Stimulated activated CD4-positive, alpha-beta T cell treated with anti-CD3 and anti-CD28 coated beads, TNF-alpha, amount 100 ng/mL, for 48 hours (primary cell): ENCODE measurements around the gene ASTN2.
"Not testable (repeated sequence)": the region's sequence is repeated elsewhere in the genome, so short reads cannot be mapped to it uniquely, and the experiment has no call there.

Source experiments
- DNase-seq, 3 donors: peaks; one replicate each; pipeline ENCODE4 v3.0.0-alpha.2; 2020; ENCODE audit warnings: low read depth in 3 of 3

Gene ASTN2

GRCh38 chr9:116928289-116928688, 486.6 kb downstream of the ASTN2 start:
- no peak for DNase-seq

DNA sequence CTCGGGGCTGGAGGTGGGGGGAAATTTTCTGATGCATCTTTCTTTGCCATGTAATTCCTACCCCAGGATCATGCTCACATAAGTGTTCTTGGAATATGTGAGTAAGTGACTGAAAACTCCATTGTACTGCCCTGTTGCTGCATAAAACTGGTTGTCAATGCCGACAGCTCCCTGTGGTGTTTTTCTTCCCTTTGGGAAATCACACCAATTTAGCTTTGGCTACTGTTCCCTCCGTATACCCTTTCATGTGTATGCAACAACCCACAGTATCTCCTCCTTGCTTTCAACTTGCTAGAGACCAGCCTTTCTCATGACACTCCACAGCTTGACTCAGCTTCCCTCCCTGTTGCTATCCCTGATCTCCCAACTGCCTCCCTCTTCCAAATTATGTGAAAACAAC, 487.1 kb downstream of the ASTN2 start:
- no peak for DNase-seq

GRCh38 chr9:116925121-116925520, 489.7 kb downstream of the ASTN2 start:
- DNase-seq: no peak

DNA sequence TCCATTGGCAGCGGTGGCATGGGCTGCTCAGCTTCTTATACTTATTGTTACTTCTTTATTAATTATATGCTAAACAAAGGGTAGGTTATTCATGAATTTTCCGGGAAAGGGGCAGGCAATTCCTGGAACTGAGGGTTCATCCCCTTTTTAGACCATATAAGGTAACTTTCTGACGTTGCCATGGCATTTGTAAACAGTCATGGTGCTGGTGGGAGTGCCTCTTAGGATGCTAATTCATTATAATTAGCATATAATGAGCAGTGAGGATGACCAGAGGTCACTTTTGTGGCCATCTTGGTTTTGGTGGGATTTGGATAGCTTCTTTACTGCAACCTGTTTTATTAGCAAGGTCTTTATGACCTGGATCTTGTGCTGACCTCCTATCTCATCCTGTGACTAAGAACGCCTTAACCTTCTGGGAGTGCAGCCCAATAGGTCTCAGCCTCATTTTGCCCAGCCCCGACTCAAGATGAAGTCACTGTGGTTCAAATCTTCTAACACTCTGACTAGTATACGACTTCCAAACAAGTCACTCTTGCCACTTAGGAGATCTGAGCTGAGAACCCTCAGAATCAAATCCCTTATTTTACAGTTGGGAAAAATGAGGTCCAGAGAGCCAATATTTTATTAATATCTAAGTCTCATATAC, 490.3 kb downstream of the ASTN2 start:
- DNase-seq: no peak

DNA sequence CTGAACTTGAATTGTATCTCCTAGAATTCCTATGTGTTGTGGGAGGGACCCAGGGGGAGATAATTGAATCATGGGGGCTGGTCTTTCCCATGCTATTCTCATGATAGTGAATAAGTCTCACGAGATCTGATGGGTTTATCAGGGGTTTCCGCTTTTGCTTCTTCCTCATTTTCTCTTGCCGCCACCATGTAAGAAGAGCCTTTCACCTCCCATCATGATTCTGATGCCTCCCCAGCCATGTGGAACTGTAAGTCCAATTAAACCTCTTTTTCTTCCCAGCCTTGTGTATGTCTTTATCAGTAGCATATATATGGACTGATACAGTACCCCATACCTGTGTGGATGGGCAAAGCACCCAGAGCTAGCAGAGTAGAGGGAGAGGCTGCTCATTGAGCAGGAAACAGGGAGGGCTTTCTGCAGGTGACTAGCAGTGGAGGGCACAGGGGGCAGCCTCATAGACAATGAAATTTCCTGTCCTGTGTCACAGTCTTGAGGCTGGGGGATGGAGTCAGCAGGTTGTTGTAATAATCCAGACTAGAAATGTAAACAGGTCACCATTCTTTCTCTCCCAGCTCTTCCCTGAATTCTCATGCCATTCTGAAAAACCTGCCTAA, 496.9 kb downstream of the ASTN2 start:
- DNase-seq: not testable (repeated sequence)

- DNase-seq: no peak
Observed at GRCh38 chr9:116913536-116913935, 501.3 kb downstream of the ASTN2 start.

- DNase-seq: no peak
Observed at GRCh38 chr9:116910201-116910600, 504.7 kb downstream of the ASTN2 start.

- no peak for DNase-seq
Observed at GRCh38 chr9:116907989-116908388, 506.9 kb downstream of the ASTN2 start.

DNA sequence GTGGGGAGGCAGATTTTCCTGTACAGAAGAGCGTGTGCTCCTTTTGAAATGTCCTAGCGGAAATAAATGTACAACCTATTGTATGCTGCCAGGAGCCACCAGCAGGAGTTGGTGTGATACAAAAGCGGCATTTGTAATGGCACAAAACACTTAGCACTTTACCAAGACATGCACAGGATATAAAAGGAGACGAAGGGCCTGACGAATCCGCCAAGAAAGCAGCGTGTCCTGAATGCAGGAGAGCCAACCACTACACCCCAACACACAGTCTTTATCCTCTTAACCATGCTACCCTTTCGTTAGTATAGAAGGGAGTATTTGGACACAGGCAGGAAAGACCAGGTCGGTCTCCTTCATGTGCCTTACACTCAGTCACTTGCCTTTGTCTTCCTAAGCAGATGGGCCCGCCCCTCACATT, 509.7 kb downstream of the ASTN2 start:
- DNase-seq: no peak

GRCh38 chr9:116904165-116904564, 510.7 kb downstream of the ASTN2 start:
- no peak for DNase-seq

- DNase-seq: no peak
Observed at GRCh38 chr9:116901260-116901659, 513.6 kb downstream of the ASTN2 start.

GRCh38 chr9:116900543-116900942, 514.3 kb downstream of the ASTN2 start:
- DNase-seq: no peak

DNA sequence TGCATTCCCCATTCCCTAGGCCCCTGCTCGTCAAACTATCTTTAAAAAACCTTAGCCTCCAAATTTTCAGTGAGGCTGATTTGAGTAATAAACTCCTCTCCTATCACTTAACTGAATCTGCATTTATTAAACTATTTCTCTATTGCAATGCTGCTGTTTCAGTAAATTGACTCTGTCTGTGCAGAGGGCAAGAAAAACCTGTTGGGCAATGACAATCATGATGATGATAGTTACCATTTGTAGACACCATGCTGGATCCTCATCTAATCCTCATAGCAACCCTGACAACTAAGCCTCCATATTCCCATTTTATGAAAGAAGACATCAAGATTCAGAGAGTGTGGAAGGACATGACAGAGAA, 514.9 kb downstream of the ASTN2 start:
- no peak for DNase-seq

- no peak for DNase-seq
Observed at GRCh38 chr9:116899337-116900006, 515.4 kb downstream of the ASTN2 start.

DNA sequence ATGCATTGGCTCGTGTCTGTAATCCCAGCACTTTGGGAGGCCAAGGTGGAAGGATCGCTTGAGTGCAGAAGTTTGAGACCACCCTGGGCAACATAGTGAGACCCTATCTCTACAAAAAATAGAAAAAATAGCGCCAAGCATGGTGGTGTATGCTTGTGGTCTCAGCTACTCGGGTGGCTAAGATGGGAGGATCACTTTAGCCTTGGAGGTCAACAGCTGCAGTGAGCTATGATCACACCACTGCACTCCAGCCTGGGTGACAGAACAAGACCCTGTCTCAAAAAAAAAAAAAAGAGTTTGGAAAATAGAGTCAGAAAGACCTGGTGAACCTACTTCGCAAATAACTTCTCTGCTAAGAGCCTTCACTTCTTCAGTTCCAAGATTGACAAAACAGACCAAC, 516.7 kb downstream of the ASTN2 start:
- not testable (repeated sequence) for DNase-seq

DNA sequence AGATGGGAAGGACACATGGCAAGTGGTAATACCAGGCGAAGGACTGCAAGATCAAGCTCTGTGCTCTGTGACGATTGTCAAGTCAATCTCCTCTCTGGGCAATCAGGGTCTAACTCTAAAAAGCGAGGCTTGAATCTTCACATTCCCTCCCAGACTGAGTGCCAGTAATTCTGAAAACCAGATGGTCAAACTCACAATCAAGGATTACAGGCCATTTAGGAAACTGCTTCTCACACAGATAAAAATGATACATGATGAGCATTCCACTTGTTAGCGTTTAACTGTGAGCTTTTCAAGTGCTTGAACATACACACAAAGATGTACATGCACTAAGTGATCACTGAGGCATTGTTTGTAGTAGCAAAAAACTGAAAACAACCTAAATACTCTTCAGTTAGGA, 517.7 kb downstream of the ASTN2 start:
- DNase-seq: no peak

- no peak for DNase-seq
Observed at GRCh38 chr9:116895961-116896360, 518.9 kb downstream of the ASTN2 start.

GRCh38 chr9:116891424-116891823, 523.4 kb downstream of the ASTN2 start:
- no peak for DNase-seq

DNA sequence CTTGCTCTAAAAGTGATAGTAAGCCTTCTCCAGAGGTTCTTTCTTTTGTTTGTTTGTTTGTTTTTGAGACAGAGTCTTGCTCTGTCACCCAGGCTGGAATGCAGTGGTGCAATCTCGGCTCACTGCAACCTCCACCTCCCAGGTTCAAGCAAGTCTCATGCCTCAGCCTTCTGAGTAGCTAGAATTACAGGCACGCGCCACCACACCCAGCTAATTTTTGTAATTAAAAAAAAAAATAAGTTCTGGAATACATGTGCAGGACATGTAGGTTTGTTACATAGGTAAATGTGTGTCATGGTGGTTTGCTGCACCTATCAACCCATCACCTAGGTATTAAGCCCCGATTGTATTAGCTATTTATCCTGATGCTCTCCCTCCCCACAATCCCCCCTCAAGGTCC, 526.4 kb downstream of the ASTN2 start:
- DNase-seq: not testable (repeated sequence)

DNA sequence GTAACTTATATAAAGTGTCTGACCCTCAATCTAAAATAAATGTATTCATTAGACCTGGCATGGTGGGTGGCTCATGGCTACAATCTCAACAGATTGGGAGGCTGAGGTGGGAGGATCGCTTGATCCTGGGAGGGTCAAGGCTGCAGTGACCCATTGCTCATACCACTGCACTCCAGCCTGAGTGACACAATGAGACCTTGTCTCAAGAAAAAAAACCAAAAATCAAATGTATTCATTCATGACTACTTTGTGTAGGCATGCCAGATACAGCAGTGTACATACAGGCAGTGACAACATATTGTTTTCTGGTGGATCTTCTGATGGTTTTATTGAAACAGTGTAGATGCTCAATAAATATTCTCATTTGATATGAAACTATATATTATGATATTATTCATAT, 526.8 kb downstream of the ASTN2 start:
- DNase-seq: no peak

GRCh38 chr9:116883676-116884075, 531.2 kb downstream of the ASTN2 start:
- DNase-seq: no peak

DNA sequence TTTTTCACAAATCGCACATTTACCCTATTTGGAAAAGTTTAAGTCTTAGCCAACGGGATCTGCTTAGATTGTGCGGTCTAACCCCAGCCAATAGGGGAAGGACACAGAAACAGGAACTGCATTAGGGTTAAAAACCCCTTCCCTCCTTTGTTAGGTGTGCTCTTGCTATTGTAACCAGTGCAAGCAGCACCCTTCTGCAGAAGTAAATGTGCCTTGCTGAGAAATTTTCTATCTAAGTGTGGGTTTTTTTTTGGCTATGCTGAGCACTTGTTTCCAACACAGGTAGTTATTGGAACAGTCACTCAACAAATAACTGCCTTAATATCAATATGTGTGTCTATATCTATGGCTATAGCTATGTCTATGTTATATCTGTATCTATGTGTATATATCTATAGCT, 537.8 kb downstream of the ASTN2 start:
- no peak for DNase-seq

DNA sequence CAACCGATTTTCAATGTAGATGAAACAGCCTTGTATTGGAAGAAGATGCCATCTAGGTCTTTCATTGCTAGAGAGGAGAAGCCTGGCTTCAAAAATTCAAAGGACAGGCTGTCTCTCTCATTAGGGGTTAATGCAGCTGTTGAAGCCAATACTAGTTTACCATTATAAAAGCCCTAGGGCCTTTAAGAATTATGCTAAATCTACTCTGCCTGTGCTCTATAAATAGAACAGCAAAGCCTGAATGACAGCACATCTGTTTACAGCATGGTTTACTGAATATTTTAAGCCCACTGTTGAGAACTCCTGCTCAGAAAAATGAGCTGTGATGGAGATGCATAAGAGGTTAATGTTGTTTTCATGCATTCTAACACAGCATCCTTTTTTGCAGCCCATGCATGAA, 539.3 kb downstream of the ASTN2 start:
- no peak for DNase-seq
